IPS-18c (cell line): ENCODE results near the gene FNBP1L.
"Not testable (repeated sequence)": the region's sequence is repeated elsewhere in the genome, so short reads cannot be mapped to it uniquely, and the experiment has no call there.

Experiments
- H3K4me3 ChIP-seq: 2 replicates; pipeline ENCODE4 v1.7.0; 2013; ENCODE audit warnings: low read depth, mild to moderate bottlenecking, low read length, moderate library complexity; ENCODE audit not compliant: insufficient read depth
- H3K9me3 ChIP-seq: one replicate; pipeline ENCODE4 v1.6.1; 2013; ENCODE audit warnings: mild to moderate bottlenecking, low read length, moderate library complexity; ENCODE audit not compliant: control insufficient read depth, insufficient read depth

The FNBP1L gene

DNA sequence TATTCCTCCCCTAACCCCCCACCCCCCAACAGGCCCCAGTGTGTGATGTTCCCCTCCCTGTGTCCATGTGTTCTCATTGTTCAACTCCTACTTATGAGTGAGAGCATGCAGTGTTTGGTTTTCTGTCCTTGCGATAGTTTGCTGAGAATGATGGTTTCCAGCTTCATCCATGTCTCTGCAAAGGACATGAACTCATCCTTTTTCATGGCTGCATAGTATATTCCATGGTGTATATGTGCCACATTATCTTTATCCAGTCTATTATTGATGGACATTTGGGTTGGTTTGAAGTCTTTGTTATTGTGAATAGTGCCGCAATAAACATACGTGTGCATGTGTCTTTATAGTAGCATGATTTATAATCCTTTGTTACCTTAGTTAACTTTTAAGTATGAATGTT, 21.3 kb downstream of the FNBP1L start:
- H3K9me3 ChIP-seq, H3K4me3 ChIP-seq: not testable (repeated sequence)

DNA sequence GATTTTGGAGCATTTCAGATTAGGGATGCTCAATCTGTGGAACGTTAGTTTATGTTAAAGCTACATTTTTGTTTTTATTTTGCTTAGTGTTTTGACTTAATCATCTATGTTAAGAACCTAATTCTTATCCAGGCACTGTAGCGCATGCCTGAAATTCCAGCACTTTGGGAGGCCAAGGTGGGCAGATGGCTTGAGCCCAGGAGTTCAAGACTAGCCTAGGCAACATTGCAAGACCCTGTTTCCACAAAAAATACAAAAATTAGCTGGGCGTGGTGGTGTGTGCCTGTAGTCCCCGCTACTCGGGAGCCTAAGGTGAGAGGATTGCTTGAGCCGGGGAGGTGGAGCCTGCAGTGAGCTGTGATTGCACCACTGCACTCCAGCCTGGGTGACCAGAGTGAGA, 23.4 kb downstream of the FNBP1L start:
- H3K4me3 ChIP-seq: no peak overlapping the region

GRCh38 chr1:93471911-93472310, 24.0 kb downstream of the FNBP1L start:
- Histone ChIP-seq H3K4me3 (no peak overlapping the region), H3K9me3 (no peaks in the 10 kb centered on the region)

More for the DNA sequence above, 23.4 kb downstream of the FNBP1L start:
- H3K9me3 ChIP-seq: no peaks in the 10 kb centered on the region

DNA sequence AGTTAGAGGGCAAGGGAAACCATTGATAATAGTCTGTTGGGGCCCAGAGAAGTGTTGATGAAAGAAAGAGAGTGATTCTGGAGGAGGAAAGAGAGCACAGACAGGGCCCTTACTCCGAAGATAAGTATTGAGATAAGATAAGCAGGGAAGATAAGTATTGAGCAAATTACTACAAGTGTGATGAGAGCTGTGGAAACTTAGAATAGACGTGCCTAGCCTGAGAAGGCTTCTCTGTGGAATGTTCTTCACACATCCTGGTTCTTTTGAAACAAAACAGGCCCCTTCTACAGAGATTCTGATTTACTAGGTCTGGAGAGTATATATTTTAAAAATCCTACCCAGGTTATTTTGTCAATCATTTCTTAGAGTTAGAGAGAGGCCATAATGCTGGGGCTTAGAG, 26.4 kb downstream of the FNBP1L start:
- H3K4me3 ChIP-seq: no peak overlapping the region
- H3K9me3 ChIP-seq: peaks cover 6% of the 10 kb centered on the region

GRCh38 chr1:93475681-93476080, 27.8 kb downstream of the FNBP1L start:
- peaks cover 6% of the 10 kb centered on the region for H3K9me3 ChIP-seq
- no peak overlapping the region for H3K4me3 ChIP-seq

- not testable (repeated sequence) for H3K9me3 ChIP-seq, H3K4me3 ChIP-seq
Measured at GRCh38 chr1:93479133-93479745, 31.3 kb downstream of the FNBP1L start.

- not testable (repeated sequence) for H3K4me3 ChIP-seq, H3K9me3 ChIP-seq
Measured at GRCh38 chr1:93481899-93482298, 34.0 kb downstream of the FNBP1L start.

DNA sequence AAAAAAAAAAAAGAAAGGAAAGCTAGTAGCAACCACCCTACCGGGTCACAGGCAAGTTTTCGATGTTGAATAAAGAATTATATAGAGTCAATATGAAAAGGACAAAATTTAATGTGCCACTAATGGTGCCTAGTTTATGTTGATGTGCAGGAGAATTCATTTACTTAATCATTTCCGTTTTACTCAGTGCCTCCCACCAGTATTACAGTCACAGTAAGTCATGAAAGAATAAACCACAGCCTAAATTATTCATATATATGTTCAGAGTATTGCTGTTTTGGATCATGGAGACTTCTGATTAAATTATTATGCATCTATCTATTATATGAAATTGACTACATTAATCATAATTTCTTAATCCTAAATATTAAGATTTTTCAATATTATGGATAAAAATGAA, 35.3 kb downstream of the FNBP1L start:
- no peak overlapping the region for H3K4me3 ChIP-seq
- peaks cover 5% of the 10 kb centered on the region for H3K9me3 ChIP-seq

DNA sequence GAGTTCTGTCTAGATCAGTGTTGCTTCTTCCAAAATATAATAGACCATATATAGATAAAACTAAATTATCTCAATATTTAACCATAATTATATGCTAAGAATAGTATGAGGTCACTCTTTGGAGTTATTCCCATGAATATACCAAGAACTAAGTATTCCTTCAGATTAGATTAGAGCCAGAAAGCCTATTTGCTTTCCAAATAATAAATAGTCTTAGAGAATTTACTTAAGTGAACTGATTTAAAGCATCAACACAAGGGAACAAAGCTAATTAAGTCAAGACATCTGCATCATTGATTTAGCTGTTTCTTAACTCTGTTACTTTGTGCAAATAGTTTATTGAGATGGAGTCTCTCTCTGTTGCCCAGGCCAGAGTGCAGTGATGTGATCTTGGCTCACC, 35.7 kb downstream of the FNBP1L start:
- peaks cover 2% of the 10 kb centered on the region for H3K9me3 ChIP-seq
- H3K4me3 ChIP-seq: no peak overlapping the region

GRCh38 chr1:93488207-93488606, 40.3 kb downstream of the FNBP1L start:
- Histone ChIP-seq H3K4me3 (no peak overlapping the region), H3K9me3 (no peaks in the 10 kb centered on the region)

GRCh38 chr1:93489756-93490155, 41.8 kb downstream of the FNBP1L start:
- no peaks in the 10 kb centered on the region for H3K9me3 ChIP-seq
- H3K4me3 ChIP-seq: no peak overlapping the region

GRCh38 chr1:93490357-93490756, 42.4 kb downstream of the FNBP1L start:
- H3K9me3 ChIP-seq: no peaks in the 10 kb centered on the region
- H3K4me3 ChIP-seq: no peak overlapping the region

DNA sequence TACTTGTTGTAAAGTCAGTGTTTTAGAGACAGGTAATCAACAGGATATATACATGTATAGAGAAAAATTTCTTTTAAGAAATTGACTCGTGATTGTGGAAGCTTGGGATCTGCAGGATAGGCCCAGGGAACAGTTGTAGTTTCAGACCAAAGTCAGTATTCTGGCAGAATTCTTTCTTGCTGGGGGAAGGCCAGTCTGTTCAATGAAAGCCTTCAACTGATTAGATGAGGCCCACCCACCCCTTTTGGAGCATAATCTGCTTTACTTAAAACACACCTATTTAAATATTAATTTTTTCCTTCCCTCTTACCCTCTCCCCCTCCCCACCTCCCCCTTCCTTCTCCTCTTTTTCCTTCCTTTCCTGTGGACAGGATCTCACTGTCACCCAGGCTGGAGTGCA, 48.0 kb downstream of the FNBP1L start:
- no peaks in the 10 kb centered on the region for H3K9me3 ChIP-seq
- H3K4me3 ChIP-seq: no peak overlapping the region

- H3K4me3 ChIP-seq: no peak overlapping the region
- H3K9me3 ChIP-seq: no peaks in the 10 kb centered on the region
Measured at GRCh38 chr1:93496520-93496919, 48.6 kb downstream of the FNBP1L start.

DNA sequence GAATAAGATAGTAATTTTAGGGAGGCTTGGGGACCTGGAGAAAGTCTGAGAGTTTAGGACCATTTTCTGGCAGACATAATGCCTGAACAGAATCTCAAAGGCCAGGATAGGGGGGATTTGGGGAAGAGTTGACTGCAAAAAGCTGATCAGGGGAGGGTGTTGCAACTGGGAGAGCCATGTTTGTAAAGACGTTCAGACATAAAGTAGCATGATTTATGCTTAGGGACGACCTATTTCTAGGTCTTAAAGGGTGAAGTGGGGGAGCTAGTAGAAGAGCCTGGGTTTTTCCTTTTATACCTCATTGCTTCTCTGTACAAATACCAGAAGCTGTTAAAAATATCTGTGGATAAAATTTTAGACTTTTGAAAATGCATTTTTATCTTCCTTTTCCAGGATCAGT, 51.2 kb downstream of the FNBP1L start:
- no peaks in the 10 kb centered on the region for H3K9me3 ChIP-seq
- no peak overlapping the region for H3K4me3 ChIP-seq

GRCh38 chr1:93499533-93499932, 51.6 kb downstream of the FNBP1L start:
- Histone ChIP-seq H3K4me3 (no peak overlapping the region), H3K9me3 (no peaks in the 10 kb centered on the region)

GRCh38 chr1:93500275-93500674, 52.4 kb downstream of the FNBP1L start:
- no peak overlapping the region for H3K4me3 ChIP-seq
- H3K9me3 ChIP-seq: no peaks in the 10 kb centered on the region

- Histone ChIP-seq H3K4me3 (no peak overlapping the region), H3K9me3 (no peaks in the 10 kb centered on the region)
Measured at GRCh38 chr1:93501399-93501798, 53.5 kb downstream of the FNBP1L start.

- Histone ChIP-seq H3K9me3 (no peaks in the 10 kb centered on the region), H3K4me3 (no peak overlapping the region)
Measured at GRCh38 chr1:93501829-93502369, 54.0 kb downstream of the FNBP1L start.
